Hematopoietic multipotent progenitor cell treated with erythropoietin and hydrocortisone succinate and interleukin-3 and kit ligand, for 6 days (in vitro differentiated cells): ENCODE results near the gene FAM110A.
"Not testable (repeated sequence)": the region's sequence is repeated elsewhere in the genome, so short reads cannot be mapped to it uniquely, and the experiment has no call there.

Source experiments
- DNase-seq: peaks from one replicate; pipeline ENCODE4 v3.0.0-alpha.2; 2015

The FAM110A gene

DNA sequence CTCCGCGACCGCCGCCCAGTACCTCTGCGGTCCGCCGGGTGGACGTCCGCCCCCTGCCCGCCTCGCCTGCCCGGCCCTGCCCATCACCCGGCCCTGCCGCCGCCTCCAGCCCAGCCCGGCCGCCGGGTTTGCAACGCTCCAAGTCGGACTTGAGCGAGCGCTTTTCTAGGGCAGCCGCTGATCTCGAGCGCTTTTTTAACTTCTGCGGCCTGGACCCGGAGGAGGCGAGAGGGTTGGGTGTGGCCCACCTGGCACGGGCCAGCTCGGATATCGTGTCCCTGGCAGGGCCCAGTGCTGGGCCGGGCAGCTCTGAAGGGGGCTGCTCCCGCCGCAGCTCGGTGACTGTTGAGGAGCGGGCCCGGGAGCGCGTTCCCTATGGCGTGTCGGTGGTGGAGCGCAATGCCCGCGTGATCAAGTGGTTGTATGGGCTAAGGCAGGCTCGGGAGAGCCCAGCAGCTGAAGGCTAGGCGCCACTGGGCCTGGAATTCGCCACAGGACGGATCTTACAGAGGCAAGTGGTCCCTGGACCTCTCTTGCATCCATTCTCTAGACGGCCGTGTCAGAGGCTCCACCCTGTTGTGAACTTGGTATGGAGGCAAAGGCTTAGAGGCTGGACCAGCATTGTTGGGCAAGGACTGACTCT lies 11.8 kb downstream of the FAM110A start:
- DNase-seq = peak; percentile 62

GRCh38 chr20:845941-846893 lies 12.7 kb downstream of the FAM110A start:
- DNase-seq = peak; percentile 69

DNA sequence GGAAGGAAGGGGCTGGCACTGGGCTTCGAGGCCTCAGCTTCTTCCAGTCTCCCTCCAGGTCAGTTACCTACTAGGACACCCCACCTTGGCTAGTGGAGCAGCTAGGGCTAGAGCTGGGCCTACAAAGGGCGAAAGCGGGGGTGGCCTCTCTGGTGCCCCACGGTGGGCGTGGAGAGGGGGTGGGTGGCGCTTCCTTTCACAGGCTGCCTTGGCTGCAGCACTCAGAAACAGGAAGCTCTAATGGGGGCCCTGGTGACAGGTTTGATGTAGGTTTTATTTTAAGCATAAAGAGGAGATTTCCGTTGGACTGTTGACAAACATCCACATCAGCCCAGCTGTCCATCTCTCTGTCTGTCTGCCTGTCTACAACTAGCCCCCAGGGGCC lies 13.4 kb downstream of the FAM110A start:
- peak; percentile 78 for DNase-seq

DNA sequence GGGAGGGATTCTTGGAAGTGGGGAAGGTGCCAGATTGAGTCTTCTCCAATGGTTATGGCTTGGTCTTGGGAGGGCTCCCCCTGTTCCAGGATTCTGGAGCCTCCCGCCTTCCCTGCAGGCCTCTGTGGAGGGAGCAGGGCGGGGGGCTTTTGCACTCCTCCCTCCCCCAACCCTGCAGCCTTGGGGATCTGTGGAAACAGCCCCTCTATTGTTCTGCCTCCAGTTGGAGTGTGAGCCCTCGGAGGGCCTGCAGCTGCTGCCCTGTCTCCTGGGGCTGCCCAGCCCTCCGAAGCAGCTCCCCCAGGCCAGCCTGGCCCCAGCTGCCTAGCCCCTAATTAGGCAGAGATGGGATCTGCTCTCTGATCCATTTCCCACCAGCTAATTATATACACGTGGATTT lies 14.7 kb downstream of the FAM110A start:
- no peak for DNase-seq

GRCh38 chr20:848731-849130 lies 15.2 kb downstream of the FAM110A start:
- not testable (repeated sequence) for DNase-seq

- DNase-seq = no peak
Observed at GRCh38 chr20:853406-853996, 20.0 kb downstream of the FAM110A start.

DNA sequence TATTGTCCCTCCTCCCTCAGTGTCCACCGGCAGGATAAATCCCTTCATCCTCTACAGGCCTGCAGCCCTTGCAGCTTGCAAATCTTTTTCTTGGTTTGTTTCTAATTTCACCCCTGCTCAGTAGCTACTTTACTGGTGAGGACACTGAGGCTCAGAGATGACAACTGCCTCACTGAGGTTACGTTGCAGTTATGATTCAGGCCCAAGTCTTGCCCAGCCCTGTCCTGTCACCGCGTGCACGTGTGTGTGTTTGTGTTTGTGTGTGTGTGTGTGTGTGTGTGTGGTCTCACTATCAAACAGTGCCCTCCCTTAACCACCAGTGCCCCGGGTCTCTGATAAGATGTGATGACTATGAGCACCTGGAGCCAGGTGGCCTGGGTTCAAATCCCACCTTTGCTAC lies 21.1 kb downstream of the FAM110A start:
- DNase-seq = no peak

GRCh38 chr20:855466-856360 lies 22.2 kb downstream of the FAM110A start:
- no peak for DNase-seq

- DNase-seq = peak; percentile 41
Observed at GRCh38 chr20:856361-856775, 22.9 kb downstream of the FAM110A start.

DNA sequence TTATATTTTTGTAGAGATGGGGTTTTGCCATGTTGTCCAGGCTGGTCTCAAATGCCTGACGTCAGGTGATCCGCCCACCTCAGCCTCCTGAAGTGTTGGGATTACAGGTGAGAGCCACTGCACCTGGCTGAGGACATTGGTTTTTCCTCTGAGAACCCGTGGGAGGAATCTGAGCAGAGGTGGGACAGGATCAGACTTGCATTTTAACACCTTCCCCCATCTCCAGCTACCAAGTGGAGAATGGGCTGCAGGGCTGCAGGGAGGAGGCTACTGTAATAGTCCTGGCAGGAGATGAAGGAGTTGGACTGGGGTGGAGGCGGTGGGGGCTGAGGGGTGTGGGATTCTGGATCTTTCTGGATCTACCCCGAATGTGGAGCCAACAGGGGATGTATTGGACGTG lies 24.5 kb downstream of the FAM110A start:
- DNase-seq = no peak

GRCh38 chr20:859751-860231 lies 26.3 kb downstream of the FAM110A start:
- no peak for DNase-seq

- DNase-seq = no peak
Observed at GRCh38 chr20:860891-861290, 27.4 kb downstream of the FAM110A start.

GRCh38 chr20:865440-865839 lies 31.9 kb downstream of the FAM110A start:
- no peak for DNase-seq

- no peak for DNase-seq
Observed at GRCh38 chr20:868279-868678, 34.8 kb downstream of the FAM110A start.

GRCh38 chr20:869606-870005 lies 36.1 kb downstream of the FAM110A start:
- no peak for DNase-seq

DNA sequence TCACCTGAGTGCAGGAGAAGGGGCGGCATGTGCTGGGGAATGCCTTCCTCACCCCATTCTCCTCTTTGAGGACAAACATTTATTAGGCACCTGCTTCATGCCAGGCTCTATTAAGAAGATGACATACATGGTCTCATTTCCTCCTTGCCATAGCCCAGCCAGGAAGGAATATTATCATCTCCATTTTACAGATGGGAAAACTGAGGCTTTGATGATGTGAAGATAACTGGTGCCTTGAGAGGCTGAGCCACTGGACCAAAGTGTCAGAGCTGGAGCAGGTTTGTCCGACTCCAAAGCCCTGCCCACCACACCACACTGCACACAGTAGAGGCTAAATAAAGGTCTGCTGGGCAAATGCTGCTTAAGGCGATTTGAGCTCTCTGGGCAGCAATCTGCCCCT lies 37.2 kb downstream of the FAM110A start:
- no peak for DNase-seq

- DNase-seq = no peak
Observed at GRCh38 chr20:871436-871835, 37.9 kb downstream of the FAM110A start.

GRCh38 chr20:871948-872347 lies 38.4 kb downstream of the FAM110A start:
- DNase-seq = no peak

- DNase-seq = no peak
Observed at GRCh38 chr20:872855-873520, 39.5 kb downstream of the FAM110A start.

DNA sequence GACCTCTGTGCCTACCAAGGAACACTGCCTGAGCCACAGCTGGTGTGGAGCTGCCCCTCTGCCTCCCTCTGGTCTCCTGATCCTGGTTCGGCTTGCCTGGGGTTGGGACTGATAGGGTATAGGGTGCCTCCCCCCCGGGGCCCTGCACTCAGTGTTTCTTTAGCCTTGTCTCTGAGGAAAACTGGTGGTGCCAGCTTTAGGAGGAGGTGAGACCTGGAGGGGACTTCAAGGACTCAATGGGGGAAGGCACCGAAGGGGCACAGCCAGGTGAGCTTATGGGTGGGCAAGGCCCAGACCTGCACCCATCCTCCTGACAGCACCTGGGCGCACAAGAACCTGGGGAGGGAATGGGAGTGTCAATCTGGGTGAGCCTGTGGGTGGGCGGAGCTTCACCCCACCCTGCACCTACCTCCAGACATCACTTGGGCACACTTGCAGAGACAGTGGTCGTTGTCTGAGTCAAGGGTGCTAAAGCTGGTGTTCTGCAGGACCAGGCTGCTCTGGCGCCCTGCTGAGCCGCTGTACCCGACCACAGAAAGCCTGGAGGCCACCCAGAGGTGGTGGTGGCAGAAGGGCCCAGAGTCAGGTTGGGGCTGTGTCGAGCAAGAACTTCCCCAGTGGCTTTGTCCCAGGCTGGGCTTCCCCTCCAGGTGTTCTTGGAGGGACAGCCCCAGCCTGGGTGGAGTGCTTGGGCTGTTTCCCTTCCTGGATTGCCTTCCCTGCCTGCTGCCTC lies 40.5 kb downstream of the FAM110A start:
- no peak for DNase-seq

DNA sequence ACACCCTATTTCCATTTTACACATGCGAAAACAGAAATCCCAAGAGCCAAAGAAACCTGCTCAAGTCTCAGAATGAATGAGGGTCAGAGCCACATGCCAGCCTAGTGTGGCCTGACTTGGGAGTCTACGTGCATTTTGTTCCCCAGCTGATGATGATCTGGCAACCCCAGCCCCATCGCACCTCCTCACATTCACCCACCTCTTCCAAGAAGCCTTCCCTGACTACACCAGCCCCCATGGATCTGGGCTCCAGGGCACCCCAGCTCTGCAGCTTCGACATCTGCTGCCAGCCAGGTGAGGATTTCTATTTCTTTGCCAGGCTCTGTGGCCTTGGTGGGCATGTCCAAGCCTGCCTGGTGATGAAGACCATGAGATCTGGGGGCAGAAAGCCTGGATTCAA lies 41.6 kb downstream of the FAM110A start:
- no peak for DNase-seq
